WTC11 (cell line): ENCODE data around the gene MYO1F. TPM values are rescaled to one million over a fixed set of nuclear protein-coding genes. Genes with fewer than 3 reads are reported as not detected.

Experiments used
- ATAC-seq: fragments of 200-7000 bp; cut with Tn5 transposase; 2 replicates; pipeline ENCODE4 v1.10.0; 2021; ENCODE audit warnings: mild to moderate bottlenecking, moderate library complexity
- CTCF ChIA-PET: fragments of 300-600 bp; sonication (Branson Sonifier 250); formaldehyde crosslinking; loops from one replicate; lab custom pipeline; 2021; ENCODE audit warnings: antibody characterized with exemption; lab: Charles Lee
- POLR2A ChIA-PET: fragments of 350-600 bp; sonication (Branson Sonifier 250); formaldehyde crosslinking; loops from one replicate; lab custom pipeline; 2021; ENCODE audit warnings: antibody characterized with exemption; lab: Charles Lee
- DNase-seq: peaks from one replicate; pipeline ENCODE4 v3.0.0; 2021; ENCODE audit warnings: low spot score
- H3K27ac Mint-ChIP-seq: 2 replicates; pipeline ENCODE4 v1.8.0; 2021; ENCODE audit warnings: mixed read lengths
- H3K27me3 Mint-ChIP-seq: 2 replicates; pipeline ENCODE4 v1.8.0; 2021; ENCODE audit warnings: low read depth, mild to moderate bottlenecking, moderate library complexity, mixed read lengths
- H3K36me3 Mint-ChIP-seq: 2 replicates; pipeline ENCODE4 v1.8.0; 2021; ENCODE audit warnings: mixed read lengths
- H3K4me1 Mint-ChIP-seq: 2 replicates; pipeline ENCODE4 v1.8.0; 2022; ENCODE audit warnings: mixed read lengths
- H3K4me3 Mint-ChIP-seq: 2 replicates; pipeline ENCODE4 v1.8.0; 2021; ENCODE audit warnings: mild to moderate bottlenecking, moderate library complexity, mixed read lengths
- H3K9me3 Mint-ChIP-seq: 2 replicates; pipeline ENCODE4 v1.8.0; 2021; ENCODE audit warnings: mixed read lengths
- ARID4B ChIP-seq: sonication (generic); formaldehyde crosslinking; IDR thresholded peaks from 2 replicates; pipeline ENCODE4 v1.8.0; 2023; ENCODE audit warnings: missing genetic modification reagents, mild to moderate bottlenecking, borderline replicate concordance
- E2F4 ChIP-seq: sonication (generic); formaldehyde crosslinking; IDR thresholded peaks from 2 replicates; pipeline ENCODE4 v1.8.1; 2022; ENCODE audit warnings: low read depth, mild to moderate bottlenecking, moderate library complexity, missing genetic modification reagents, borderline replicate concordance
- FOXJ3 ChIP-seq: sonication (generic); formaldehyde crosslinking; IDR thresholded peaks from 2 replicates; pipeline ENCODE4 v1.9.0; 2021; ENCODE audit warnings: missing genetic modification reagents, mild to moderate bottlenecking, borderline replicate concordance
- JAZF1 ChIP-seq: fragments of 250-450 bp; sonication (Bioruptor Pico); IDR thresholded peaks from 2 replicates; pipeline ENCODE4 v1.9.0; 2021; ENCODE audit warnings: moderate library complexity, mild to moderate bottlenecking, inconsistent platforms
- JUN ChIP-seq: sonication (generic); formaldehyde crosslinking; IDR thresholded peaks from 2 replicates; pipeline ENCODE4 v1.8.0; 2023; ENCODE audit warnings: mild to moderate bottlenecking, missing genetic modification reagents
- MAX ChIP-seq: sonication (generic); formaldehyde crosslinking; IDR thresholded peaks from 2 replicates; pipeline ENCODE4 v1.8.0; 2022; ENCODE audit warnings: mild to moderate bottlenecking, missing genetic modification reagents
- MLX ChIP-seq: sonication (generic); formaldehyde crosslinking; IDR thresholded peaks from 2 replicates; pipeline ENCODE4 v1.8.1; 2023; ENCODE audit warnings: mild to moderate bottlenecking, missing genetic modification reagents, moderate library complexity
- NFATC4 ChIP-seq: fragments of 250-450 bp; sonication (Bioruptor Pico); IDR thresholded peaks from 2 replicates; pipeline ENCODE4 v1.9.0; 2021; ENCODE audit warnings: mild to moderate bottlenecking
- TP53 ChIP-seq: sonication (generic); formaldehyde crosslinking; IDR thresholded peaks from 2 replicates; pipeline ENCODE4 v1.8.1; 2023; ENCODE audit warnings: mild to moderate bottlenecking, missing genetic modification reagents
- ZBTB21 ChIP-seq: sonication (generic); formaldehyde crosslinking; IDR thresholded peaks from 2 replicates; pipeline ENCODE4 v1.8.1; 2023; ENCODE audit warnings: mild to moderate bottlenecking, missing genetic modification reagents, borderline replicate concordance
- total RNA-seq: library from RNA; stranded (reverse); gene quantifications from 3 replicates; pipeline ENCODE4 v1.2.3, GENCODE V29; 2021
- TF ChIP-seq, protein P1 (sequence below): sonication (generic); formaldehyde crosslinking; IDR thresholded peaks from 2 replicates; pipeline ENCODE4 v1.8.1; 2023; ENCODE audit warnings: mild to moderate bottlenecking, moderate library complexity, missing genetic modification reagents
- TF ChIP-seq, protein P2 (sequence below): sonication (generic); formaldehyde crosslinking; IDR thresholded peaks from 2 replicates; pipeline ENCODE4 v1.8.0; 2022; ENCODE audit warnings: missing genetic modification reagents

Gene MYO1F
- total RNA-seq, 1 experiment from 2014 or later = 2.8 TPM

DNA sequence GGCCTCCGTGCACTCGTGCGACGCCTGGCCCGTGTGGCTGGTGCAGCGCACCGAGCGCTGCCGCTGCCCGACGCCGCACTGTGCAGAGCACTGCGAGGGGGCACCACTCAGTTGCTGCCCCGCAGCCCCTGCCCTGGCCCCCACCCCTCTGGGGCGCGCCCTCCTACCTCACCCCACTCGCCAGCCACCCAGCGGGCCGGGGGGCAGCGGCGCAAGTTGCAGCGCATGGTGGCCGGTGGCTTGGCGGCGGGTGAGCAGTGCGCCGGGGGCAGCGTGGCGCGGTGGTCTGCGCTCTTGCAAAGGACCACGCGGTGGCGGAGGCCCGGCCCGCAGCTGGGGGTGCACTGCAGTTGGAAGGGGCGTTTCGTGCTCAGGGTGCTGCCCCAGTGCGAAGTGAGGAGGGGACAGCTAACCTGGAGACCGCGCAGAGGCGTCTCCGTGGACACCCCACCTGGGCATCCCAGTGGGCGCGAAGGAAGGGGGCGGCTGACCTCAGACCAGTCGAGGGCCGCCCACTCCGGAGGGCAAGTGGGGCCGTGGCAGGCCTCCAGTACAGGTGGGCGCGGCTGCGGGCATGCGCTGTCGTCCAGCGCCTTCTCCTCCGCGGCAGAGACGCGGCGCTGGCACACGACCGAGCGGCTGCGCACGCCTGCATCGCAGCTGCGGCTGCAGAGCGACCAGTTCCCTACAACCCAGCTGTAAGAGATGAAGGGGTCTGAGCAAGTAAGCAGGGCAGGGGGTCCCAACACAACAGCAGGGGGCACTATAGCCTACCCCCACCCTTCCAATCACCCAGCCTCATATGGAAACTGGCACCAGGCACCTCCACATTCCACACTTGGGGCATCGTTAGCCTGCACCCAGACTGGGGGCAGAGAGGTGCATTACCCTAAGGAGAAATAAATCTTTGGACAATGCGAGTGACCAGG, 8.0 kb upstream of the MYO1F start:
- H3K4me3 Mint-ChIP-seq = no peak overlapping the region
- no peaks in the 10 kb centered on the region for H3K36me3 Mint-ChIP-seq
- no peaks in the 10 kb centered on the region for H3K9me3 Mint-ChIP-seq
- ChIA-PET CTCF (interaction anchor here (0.5 to 2.9 kb wide), 20 partner anchors 7 to 399 kb away, joined by 3 to 17 read pairs (median 4); partner anchors contain the start of genes MARCHF2, MYO1F and ZNF414), POLR2A (interaction anchor here (0.7 kb wide), 1 partner anchor 220 kb away, joined by 3 read pairs; no protein-coding TSS in a partner anchor)
- H3K27me3 Mint-ChIP-seq = peaks cover 21% of the 10 kb centered on the region
- TF ChIP-seq MAX (CRISPR knock-in tag) = no peak
- no peak for TF ChIP-seq ZBTB21 (CRISPR knock-in tag)
- TF ChIP-seq ARID4B (CRISPR knock-in tag) = no peak
- TF ChIP-seq, protein P1, sequence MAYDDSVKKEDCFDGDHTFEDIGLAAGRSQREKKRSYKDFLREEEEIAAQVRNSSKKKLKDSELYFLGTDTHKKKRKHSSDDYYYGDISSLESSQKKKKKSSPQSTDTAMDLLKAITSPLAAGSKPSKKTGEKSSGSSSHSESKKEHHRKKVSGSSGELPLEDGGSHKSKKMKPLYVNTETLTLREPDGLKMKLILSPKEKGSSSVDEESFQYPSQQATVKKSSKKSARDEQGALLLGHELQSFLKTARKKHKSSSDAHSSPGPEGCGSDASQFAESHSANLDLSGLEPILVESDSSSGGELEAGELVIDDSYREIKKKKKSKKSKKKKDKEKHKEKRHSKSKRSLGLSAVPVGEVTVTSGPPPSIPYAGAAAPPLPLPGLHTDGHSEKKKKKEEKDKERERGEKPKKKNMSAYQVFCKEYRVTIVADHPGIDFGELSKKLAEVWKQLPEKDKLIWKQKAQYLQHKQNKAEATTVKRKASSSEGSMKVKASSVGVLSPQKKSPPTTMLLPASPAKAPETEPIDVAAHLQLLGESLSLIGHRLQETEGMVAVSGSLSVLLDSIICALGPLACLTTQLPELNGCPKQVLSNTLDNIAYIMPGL (CRISPR knock-in tag) = no peak
- no peak for TF ChIP-seq FOXJ3
- TF ChIP-seq E2F4 (CRISPR knock-in tag) = no peak
- TF ChIP-seq TP53 = no peak
- TF ChIP-seq, protein P2, sequence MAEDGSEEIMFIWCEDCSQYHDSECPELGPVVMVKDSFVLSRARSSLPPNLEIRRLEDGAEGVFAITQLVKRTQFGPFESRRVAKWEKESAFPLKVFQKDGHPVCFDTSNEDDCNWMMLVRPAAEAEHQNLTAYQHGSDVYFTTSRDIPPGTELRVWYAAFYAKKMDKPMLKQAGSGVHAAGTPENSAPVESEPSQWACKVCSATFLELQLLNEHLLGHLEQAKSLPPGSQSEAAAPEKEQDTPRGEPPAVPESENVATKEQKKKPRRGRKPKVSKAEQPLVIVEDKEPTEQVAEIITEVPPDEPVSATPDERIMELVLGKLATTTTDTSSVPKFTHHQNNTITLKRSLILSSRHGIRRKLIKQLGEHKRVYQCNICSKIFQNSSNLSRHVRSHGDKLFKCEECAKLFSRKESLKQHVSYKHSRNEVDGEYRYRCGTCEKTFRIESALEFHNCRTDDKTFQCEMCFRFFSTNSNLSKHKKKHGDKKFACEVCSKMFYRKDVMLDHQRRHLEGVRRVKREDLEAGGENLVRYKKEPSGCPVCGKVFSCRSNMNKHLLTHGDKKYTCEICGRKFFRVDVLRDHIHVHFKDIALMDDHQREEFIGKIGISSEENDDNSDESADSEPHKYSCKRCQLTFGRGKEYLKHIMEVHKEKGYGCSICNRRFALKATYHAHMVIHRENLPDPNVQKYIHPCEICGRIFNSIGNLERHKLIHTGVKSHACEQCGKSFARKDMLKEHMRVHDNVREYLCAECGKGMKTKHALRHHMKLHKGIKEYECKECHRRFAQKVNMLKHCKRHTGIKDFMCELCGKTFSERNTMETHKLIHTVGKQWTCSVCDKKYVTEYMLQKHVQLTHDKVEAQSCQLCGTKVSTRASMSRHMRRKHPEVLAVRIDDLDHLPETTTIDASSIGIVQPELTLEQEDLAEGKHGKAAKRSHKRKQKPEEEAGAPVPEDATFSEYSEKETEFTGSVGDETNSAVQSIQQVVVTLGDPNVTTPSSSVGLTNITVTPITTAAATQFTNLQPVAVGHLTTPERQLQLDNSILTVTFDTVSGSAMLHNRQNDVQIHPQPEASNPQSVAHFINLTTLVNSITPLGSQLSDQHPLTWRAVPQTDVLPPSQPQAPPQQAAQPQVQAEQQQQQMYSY = no peak
- no peak for TF ChIP-seq JAZF1 (CRISPR knock-in tag)
- TF ChIP-seq JUN (CRISPR knock-in tag) = no peak
- TF ChIP-seq NFATC4 (CRISPR knock-in tag) = no peak
- TF ChIP-seq MLX (CRISPR knock-in tag) = no peak
- no peaks in the 10 kb centered on the region for H3K4me1 Mint-ChIP-seq
- ATAC-seq = no peak; the same call in 1 of the 2 replicates
- DNase-seq = no peak
- H3K27ac Mint-ChIP-seq = no peak overlapping the region
